K562 (cell line): Measurements from ENCODE around the gene ATXN1L. TPM values are rescaled to one million over a fixed set of nuclear protein-coding genes. Genes with fewer than 3 reads are reported as not detected.

ENCODE experiments used
- BDP1 ChIP-seq: IDR thresholded peaks from 3 replicates; pipeline ENCODE4 v1.6.1; 2011; ENCODE audit not compliant: insufficient read length, insufficient read depth
- CREM ChIP-seq: IDR thresholded peaks from 2 replicates; pipeline ENCODE4 v1.6.1; 2014; ENCODE audit warnings: antibody characterized with exemption, low read depth
- DEAF1 ChIP-seq: fragments of 450-650 bp; formaldehyde crosslinking; IDR thresholded peaks from 2 replicates; pipeline ENCODE4 v1.4.0; 2020; ENCODE audit warnings: mild to moderate bottlenecking, moderate library complexity
- ETV5 ChIP-seq: sonication (generic); formaldehyde crosslinking; IDR thresholded peaks from 2 replicates; pipeline ENCODE4 v1.4.0; 2020; ENCODE audit warnings: low read depth, mild to moderate bottlenecking, missing genetic modification reagents
- FOXJ3 ChIP-seq: sonication (generic); formaldehyde crosslinking; IDR thresholded peaks from 2 replicates; pipeline ENCODE4 v1.4.0; 2020; ENCODE audit warnings: mild to moderate bottlenecking, missing genetic modification reagents
- GMEB1 ChIP-seq: fragments of 250-450 bp; sonication (Bioruptor Pico); IDR thresholded peaks from 2 replicates; pipeline ENCODE4 v1.4.0; 2020; ENCODE audit warnings: mild to moderate bottlenecking
- GTF3C2 ChIP-seq: IDR thresholded peaks from 3 replicates; pipeline ENCODE4 v1.6.1; 2011; ENCODE audit warnings: borderline replicate concordance, mild to moderate bottlenecking, moderate library complexity; ENCODE audit not compliant: insufficient read length; ENCODE audit errors: extremely low read depth
- HDAC3 ChIP-seq: fragments of 450-650 bp; IDR thresholded peaks from 2 replicates; pipeline ENCODE4 v1.6.1; 2018; ENCODE audit warnings: borderline replicate concordance, mild to moderate bottlenecking, moderate library complexity; ENCODE audit not compliant: partially characterized antibody
- HNRNPK ChIP-seq: fragments of 200-400 bp; formaldehyde crosslinking; IDR thresholded peaks from one replicate; pipeline ENCODE4 v1.6.1; 2018; ENCODE audit warnings: mild to moderate bottlenecking, low read depth, low read length; ENCODE audit not compliant: poor library complexity, severe bottlenecking
- KAT8 ChIP-seq: fragments of 450-650 bp; IDR thresholded peaks from 2 replicates; pipeline ENCODE4 v1.6.1; 2016; ENCODE audit warnings: low read depth, mild to moderate bottlenecking
- NR3C1 ChIP-seq: sonication (generic); formaldehyde crosslinking; IDR thresholded peaks from 2 replicates; pipeline ENCODE4 v1.8.1; 2022; ENCODE audit warnings: missing genetic modification reagents
- POLR2G ChIP-seq: fragments of 200-400 bp; formaldehyde crosslinking; IDR thresholded peaks from 2 replicates; pipeline ENCODE4 v1.6.1; 2017; ENCODE audit warnings: low read depth, mild to moderate bottlenecking, antibody characterized with exemption, low read length, moderate library complexity
- SAP30 ChIP-seq: fragments of 200-600 bp; sonication (generic); IDR thresholded peaks from 2 replicates; pipeline ENCODE4 v1.6.1; 2012; ENCODE audit warnings: borderline replicate concordance, low read depth, mild to moderate bottlenecking, moderate library complexity, low read length, control low read depth, inconsistent platforms; ENCODE audit not compliant: insufficient read depth, poor library complexity, severe bottlenecking
- SRSF1 ChIP-seq: fragments of 200-400 bp; formaldehyde crosslinking; IDR thresholded peaks from 2 replicates; pipeline ENCODE4 v1.6.1; 2017; ENCODE audit warnings: mild to moderate bottlenecking, low read depth, low read length, moderate library complexity
- TBP ChIP-seq: optimal IDR thresholded peaks from 2 replicates; pipeline ENCODE3; 2011; ENCODE audit warnings: low read depth, low read length, improper control_type of control experiment
- TFAM ChIP-seq: fragments of 250-450 bp; sonication (Bioruptor Pico); conservative IDR thresholded peaks from 2 replicates; pipeline ENCODE4 v1.5.0; 2021; ENCODE audit warnings: mild to moderate bottlenecking, moderate library complexity
- ZNF263 ChIP-seq: sonication (generic); formaldehyde crosslinking; IDR thresholded peaks from 2 replicates; pipeline ENCODE4 v1.8.0; 2022; ENCODE audit warnings: mild to moderate bottlenecking, missing genetic modification reagents, borderline replicate concordance
- ZNF431 ChIP-seq: sonication (generic); formaldehyde crosslinking; IDR thresholded peaks from 2 replicates; pipeline ENCODE4 v1.8.0; 2022; ENCODE audit warnings: mild to moderate bottlenecking, missing genetic modification reagents
- polyA plus RNA-seq, 8 experiments: library from polyadenylated mRNA; depleted of rRNA in 4 of 8; stranded (reverse) in 5 of 8; unstranded in 3 of 8; fragments of >200 nt; fragmentation: Nextera tagmentation in 2 of 8; fragmentation: Illumina TruSeq in 1 of 8; extraction: Ambion mirVana in 2 of 8; extraction: Trizol in 1 of 8; gene quantifications; 2 replicates each; pipeline versions ENCODE4 v1.2.1 to v1.2.3, GENCODE V29; 2011 to 2014; ENCODE audit warnings: inconsistent platforms in 1 of 8, missing spikeins in 1 of 8
- total RNA-seq, 7 experiments: library from RNA; depleted of rRNA in 6 of 7; stranded (reverse); fragments of >200 nt in 6 of 7; fragmentation: Illumina TruSeq in 2 of 7; extraction: Trizol in 2 of 7; gene quantifications; 2 replicates each; pipeline versions ENCODE4 v1.2.1 to v1.2.3, GENCODE V29; 2011 to 2021; ENCODE audit warnings: low replicate concordance in 1 of 7

Gene ATXN1L
- total and polyA plus RNA-seq, 9 of the 15 experiments (the other 6 are each of a cell fraction or from before 2014, with no cell fraction given) = 1.4 to 11.3 (median 9.3) TPM

GRCh38 chr16:71808593-71809459, 37.0 kb upstream of the ATXN1L start, which contains the start of gene AP1G1 (continued):
- TF ChIP-seq SRSF1 = no peak
- TF ChIP-seq SAP30 = peak; percentile 68
- TF ChIP-seq GTF3C2 = no peak
- TF ChIP-seq FOXJ3 (CRISPR knock-in tag) = no peak
- TF ChIP-seq ETV5 (CRISPR knock-in tag) = peak; percentile 66
- peak; percentile 96 for TF ChIP-seq GMEB1 (CRISPR knock-in tag)
- peak; percentile 99 for TF ChIP-seq CREM
- TF ChIP-seq ZNF263 (CRISPR knock-in tag) = peak; percentile 42; the same call in 1 of the 2 replicates
- peak; percentile 97 for TF ChIP-seq POLR2G
- peak; percentile 94 for TF ChIP-seq KAT8
- TF ChIP-seq TBP = peak; percentile 95
- TF ChIP-seq DEAF1 = no peak
- TF ChIP-seq HDAC3 = peak; percentile 81
- peak; percentile 38; the same call in 1 of the 2 replicates for TF ChIP-seq ZNF431 (CRISPR knock-in tag)
- TF ChIP-seq NR3C1 = peak; percentile 35; the same call in 1 of the 2 replicates
- TF ChIP-seq TFAM (CRISPR knock-in tag) = no peak
- no peak for TF ChIP-seq BDP1
- no peak for TF ChIP-seq HNRNPK
